ENCODE measurements around the gene ADAM19. TPM values are rescaled to one million over a fixed set of nuclear protein-coding genes. Genes with fewer than 3 reads are reported as not detected.
"Not testable (repeated sequence)": the region's sequence is repeated elsewhere in the genome, so short reads cannot be mapped to it uniquely, and the experiment has no call there.

Gene ADAM19
- total RNA-seq, 2 donors from 2014 or later = 13.1 to 49.5 TPM

GRCh38 chr5:157484768-157485167 lies 90.8 kb downstream of the ADAM19 start:
- Histone ChIP-seq H3K27ac (no peak overlapping the region), H3K27me3 (no peaks in the 10 kb centered on the region), H3K4me1 (peaks cover 0 to 33% of the 10 kb centered on the region in 2 donors), H3K9me3 (no peaks in the 10 kb centered on the region), H3K36me3 (peaks cover 84% of the 10 kb centered on the region), H3K4me3 (no peak overlapping the region)
- peak; percentile 78 for DNase-seq (ENCODE audit: low spot score)
- TF ChIP-seq CTCF (IDR thresholded peaks at IDR 0.05) = no peak

GRCh38 chr5:157482702-157483101 lies 92.9 kb downstream of the ADAM19 start:
- Histone ChIP-seq H3K4me1 (peaks cover 0 to 33% of the 10 kb centered on the region in 2 donors), H3K36me3 (peaks cover 64% of the 10 kb centered on the region)
- not testable (repeated sequence) for H3K27ac ChIP-seq; DNase-seq (ENCODE audit: low spot score); H3K9me3 ChIP-seq; H3K27me3 ChIP-seq; H3K4me3 ChIP-seq

GRCh38 chr5:157481666-157482065 lies 93.9 kb downstream of the ADAM19 start:
- no peak for DNase-seq (ENCODE audit: low spot score)
- Histone ChIP-seq H3K4me1 (peaks cover 0 to 23% of the 10 kb centered on the region in 2 donors), H3K9me3 (no peaks in the 10 kb centered on the region), H3K27ac (no peak overlapping the region), H3K36me3 (peaks cover 54% of the 10 kb centered on the region), H3K4me3 (no peak overlapping the region), H3K27me3 (no peaks in the 10 kb centered on the region)
- TF ChIP-seq CTCF (IDR thresholded peaks at IDR 0.05) = no peak

GRCh38 chr5:157481265-157481664 lies 94.3 kb downstream of the ADAM19 start:
- Histone ChIP-seq H3K36me3 (peaks cover 50% of the 10 kb centered on the region), H3K4me1 (peaks cover 0 to 19% of the 10 kb centered on the region in 2 donors), H3K27ac (no peak overlapping the region), H3K27me3 (no peaks in the 10 kb centered on the region), H3K9me3 (no peaks in the 10 kb centered on the region), H3K4me3 (no peak overlapping the region)
- no peak for DNase-seq (ENCODE audit: low spot score)
- no peak for TF ChIP-seq CTCF (IDR thresholded peaks at IDR 0.05)

GRCh38 chr5:157479612-157480510 lies 95.7 kb downstream of the ADAM19 start:
- no peak for TF ChIP-seq CTCF (IDR thresholded peaks at IDR 0.05)
- no peaks in the 10 kb centered on the region for H3K27me3 ChIP-seq
- DNase-seq (ENCODE audit: low spot score) = no peak
- H3K36me3 ChIP-seq = peaks cover 48% of the 10 kb centered on the region
- H3K9me3 ChIP-seq = no peaks in the 10 kb centered on the region
- H3K4me3 ChIP-seq = no peak overlapping the region
- H3K4me1 ChIP-seq = peaks cover 0 to 7% of the 10 kb centered on the region in 2 donors
- H3K27ac ChIP-seq = no peak overlapping the region

- Histone ChIP-seq H3K27me3 (no peaks in the 10 kb centered on the region), H3K36me3 (peaks cover 45% of the 10 kb centered on the region), H3K4me1 (peaks cover 0 to 5% of the 10 kb centered on the region in 2 donors), H3K4me3 (no peak overlapping the region), H3K9me3 (no peaks in the 10 kb centered on the region), H3K27ac (no peak overlapping the region)
- TF ChIP-seq CTCF (IDR thresholded peaks at IDR 0.05) = no peak
- no peak for DNase-seq (ENCODE audit: low spot score)
Observed at GRCh38 chr5:157479166-157479565, 96.4 kb downstream of the ADAM19 start.
